GM18861 (cell line): ENCODE measurements around the gene NOL4.

Experiments used
- ATAC-seq: cut with Tn5 transposase; IDR thresholded peaks from one replicate; pipeline ENCODE4 v1.9.1; 2021; ENCODE audit not compliant: unreplicated experiment

The NOL4 gene

DNA sequence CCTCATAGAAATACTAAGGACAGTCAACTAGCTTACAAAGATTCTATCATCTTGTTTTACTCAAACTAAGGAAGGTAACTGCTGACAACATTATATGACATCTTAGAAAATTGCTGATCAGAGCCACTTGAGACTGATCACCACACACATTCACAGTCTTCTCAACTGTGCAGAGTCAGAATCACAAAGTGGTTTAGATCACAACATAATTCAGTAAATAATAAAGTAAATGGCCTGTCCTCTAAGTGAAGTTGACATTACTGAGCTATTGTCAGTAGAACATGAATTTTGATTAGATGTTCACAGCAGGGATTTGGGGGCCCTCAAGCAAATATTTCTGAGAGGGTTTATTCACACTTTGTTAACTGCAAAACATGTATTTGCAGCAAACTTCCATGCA lies 28.5 kb downstream of the NOL4 start:
- ATAC-seq = no peak

DNA sequence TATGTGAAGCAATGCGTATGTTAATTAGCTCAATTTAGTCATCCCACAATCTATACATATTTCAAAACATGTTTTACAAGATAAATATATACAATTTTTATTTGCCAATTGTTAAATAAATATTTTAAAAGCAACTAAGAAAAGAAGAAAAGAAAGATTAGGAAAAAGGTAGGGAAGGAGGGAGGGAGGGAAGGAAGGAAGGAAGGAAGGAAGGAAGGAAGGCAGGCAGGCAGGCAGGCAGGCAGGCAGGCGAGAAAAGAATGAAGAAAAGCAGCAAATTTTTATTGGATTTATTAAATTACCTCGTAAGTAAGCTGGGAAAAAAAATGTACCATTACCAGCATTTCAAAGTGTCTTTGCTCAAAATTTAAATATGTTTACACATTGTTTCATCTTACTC lies 30.5 kb downstream of the NOL4 start:
- no peak for ATAC-seq

DNA sequence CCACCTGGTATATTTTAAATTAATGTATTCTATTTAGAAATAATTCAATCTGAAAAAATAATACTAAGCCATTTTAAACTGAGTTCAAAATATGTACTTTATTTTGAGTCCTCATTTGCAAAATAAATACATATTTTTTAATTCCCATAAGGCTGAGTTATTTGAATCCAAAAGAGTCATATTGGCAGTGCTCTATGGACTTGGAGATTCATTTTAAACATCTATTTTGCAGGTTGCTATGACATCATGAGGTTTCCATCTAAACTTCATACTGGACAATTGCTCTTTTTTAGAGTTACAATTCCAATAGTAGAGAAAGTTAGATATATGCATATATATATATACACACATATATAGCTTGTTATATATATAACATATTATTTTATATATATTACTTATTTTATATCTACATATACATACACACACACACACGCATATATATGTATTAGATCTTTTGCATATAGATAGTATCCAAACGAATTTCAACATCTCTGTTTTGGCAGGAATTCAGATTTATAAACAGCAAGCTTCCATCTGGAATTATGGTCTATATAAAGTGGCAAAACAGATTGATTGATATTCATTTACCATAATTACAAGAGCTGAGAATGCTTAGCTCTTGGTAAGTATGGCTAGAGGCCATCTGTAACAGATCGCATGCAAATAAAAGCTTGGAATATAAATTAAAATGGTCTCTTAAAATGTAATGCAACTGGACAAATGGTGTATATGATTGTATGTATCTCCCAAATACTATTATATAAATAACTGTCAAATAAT lies 34.9 kb downstream of the NOL4 start:
- ATAC-seq = no peak
